Hepatocyte (in vitro differentiated cells): Measurements from ENCODE around the gene LMOD3. TPM values are rescaled to one million over a fixed set of nuclear protein-coding genes. Genes with fewer than 3 reads are reported as not detected.

ENCODE experiments used
- DNase-seq: peaks from one replicate; pipeline ENCODE4 v3.0.0-alpha.2; 2016; ENCODE audit warnings: low spot score
- H2AFZ ChIP-seq: fragments of 200-600 bp; sonication (generic); 2 replicates; pipeline ENCODE4 v1.6.0; 2016; ENCODE audit warnings: antibody characterized with exemption, mild to moderate bottlenecking
- H3K27ac ChIP-seq: fragments of 200-600 bp; sonication (generic); 2 replicates; pipeline ENCODE4 v1.5.1; 2016; ENCODE audit warnings: mild to moderate bottlenecking
- H3K27me3 ChIP-seq: fragments of 200-600 bp; sonication (generic); 2 replicates; pipeline ENCODE4 v1.6.1; 2016
- H3K36me3 ChIP-seq: fragments of 200-600 bp; sonication (generic); replicated peaks from 2 replicates; pipeline ENCODE4 v1.5.1; 2016; ENCODE audit warnings: low read depth; ENCODE audit not compliant: insufficient read depth
- H3K4me1 ChIP-seq: fragments of 200-600 bp; sonication (generic); 2 replicates; pipeline ENCODE4 v1.5.1; 2016; ENCODE audit warnings: mild to moderate bottlenecking, moderate library complexity; ENCODE audit not compliant: insufficient read depth
- H3K4me2 ChIP-seq: fragments of 200-600 bp; sonication (generic); 2 replicates; pipeline ENCODE4 v1.6.0; 2016
- H3K4me3 ChIP-seq: fragments of 200-600 bp; sonication (generic); 2 replicates; pipeline ENCODE4 v1.5.1; 2016; ENCODE audit warnings: mild to moderate bottlenecking
- H3K79me2 ChIP-seq: fragments of 200-600 bp; sonication (generic); 2 replicates; pipeline ENCODE4 v1.6.0; 2017; ENCODE audit warnings: mild to moderate bottlenecking
- H3K9me2 ChIP-seq: fragments of 200-600 bp; sonication (generic); replicated peaks from 2 replicates; pipeline ENCODE4 v1.6.0; 2017; ENCODE audit warnings: mild to moderate bottlenecking; ENCODE audit not compliant: insufficient read depth
- H3K9me3 ChIP-seq: fragments of 200-600 bp; sonication (generic); 2 replicates; pipeline ENCODE4 v1.5.1; 2016; ENCODE audit warnings: low read depth, mild to moderate bottlenecking
- H4K20me1 ChIP-seq: fragments of 200-600 bp; sonication (generic); 2 replicates; pipeline ENCODE4 v1.6.0; 2016; ENCODE audit warnings: mild to moderate bottlenecking; ENCODE audit not compliant: insufficient read depth, poor library complexity, severe bottlenecking
- CTCF ChIP-seq: fragments of 200-600 bp; sonication (generic); IDR thresholded peaks from 2 replicates; pipeline ENCODE4 v1.5.1; 2016; ENCODE audit warnings: antibody characterized with exemption, mild to moderate bottlenecking; ENCODE audit not compliant: poor library complexity
- EZH2 ChIP-seq: fragments of 200-600 bp; sonication (generic); IDR thresholded peaks from 2 replicates; pipeline ENCODE4 v1.6.1; 2016; ENCODE audit warnings: antibody characterized with exemption, mild to moderate bottlenecking, borderline replicate concordance
- EZH2phosphoT487 ChIP-seq: fragments of 200-600 bp; sonication (generic); IDR thresholded peaks from one replicate; pipeline ENCODE4 v1.6.1; 2018; ENCODE audit warnings: antibody characterized with exemption, mild to moderate bottlenecking, low read depth, moderate library complexity; ENCODE audit not compliant: unreplicated experiment, severe bottlenecking
- WGBS: methylation state at CpG from one replicate; pipeline ENCODE4 v1.1.6; 2016; ENCODE audit warnings: low lambda C conversion rate; ENCODE audit errors: missing lambda C conversion rate; 5-methylcytosine and 5-hydroxymethylcytosine counted together
- polyA plus RNA-seq: library from polyadenylated mRNA; unstranded; fragments of >200 nt; fragmentation: Nextera tagmentation; extraction: Ambion mirVana; gene quantifications from 2 replicates; pipeline ENCODE4 v1.2.1, GENCODE V29; 2016
- total RNA-seq: library from RNA; depleted of rRNA; stranded (reverse); fragments of >200 nt; gene quantifications from 2 replicates; pipeline ENCODE4 v1.2.3, GENCODE V29; 2014

LMOD3 gene
- total and polyA plus RNA-seq, 2 experiments from 2014 or later: not detected

GRCh38 chr3:69058180-69058946, 64.0 kb downstream of the LMOD3 start:
- no peak overlapping the region for H2AFZ ChIP-seq
- no peaks in the 10 kb centered on the region for H3K27me3 ChIP-seq
- no peak overlapping the region for H3K4me3 ChIP-seq
- no peaks in the 10 kb centered on the region for H3K9me2 ChIP-seq
- DNase-seq: no peak
- 95% methylated on average over 3 of the region's 3 CpGs for WGBS
- no peaks in the 10 kb centered on the region for H3K79me2 ChIP-seq
- no peaks in the 10 kb centered on the region for H3K9me3 ChIP-seq
- H3K27ac ChIP-seq: no peak overlapping the region
- TF ChIP-seq EZH2 (no peak), CTCF (no peak), EZH2phosphoT487 (no peak)
- no peaks in the 10 kb centered on the region for H3K36me3 ChIP-seq
- H3K4me2 ChIP-seq: no peak overlapping the region
- H3K4me1 ChIP-seq: no peaks in the 10 kb centered on the region
- H4K20me1 ChIP-seq: no peaks in the 10 kb centered on the region

Other genes with a start within 250 kb of the LMOD3 start
- 3.3 and 4.2 TPM in 2 replicates for gene TAFA4, start 190.0 kb downstream of the LMOD3 start, total RNA-seq
- 1.4 and 3.6 TPM in 2 replicates for gene TAFA4, start 190.0 kb downstream of the LMOD3 start, polyA plus RNA-seq
- gene EOGT, start 108.9 kb downstream of the LMOD3 start, total RNA-seq: 15.3 and 19.0 TPM in 2 replicates
- gene EOGT, start 108.9 kb downstream of the LMOD3 start, polyA plus RNA-seq: 7.2 and 7.4 TPM in 2 replicates
- 32.0 and 39.6 TPM in 2 replicates for gene TMF1, start 70.3 kb downstream of the LMOD3 start, total RNA-seq
- gene TMF1, start 70.3 kb downstream of the LMOD3 start, polyA plus RNA-seq: 19.5 and 23.8 TPM in 2 replicates
- 59.4 and 59.8 TPM in 2 replicates for gene UBA3, start 42.2 kb downstream of the LMOD3 start, total RNA-seq
- gene UBA3, start 42.2 kb downstream of the LMOD3 start, polyA plus RNA-seq: 43.3 and 58.5 TPM in 2 replicates
- gene ARL6IP5, start 37.7 kb downstream of the LMOD3 start, total RNA-seq: 70.4 and 72.2 TPM in 2 replicates
- 103 and 116 TPM in 2 replicates for gene ARL6IP5, start 37.7 kb downstream of the LMOD3 start, polyA plus RNA-seq